ENCODE measurements around the gene NLRP14.

Gene NLRP14, protein sequence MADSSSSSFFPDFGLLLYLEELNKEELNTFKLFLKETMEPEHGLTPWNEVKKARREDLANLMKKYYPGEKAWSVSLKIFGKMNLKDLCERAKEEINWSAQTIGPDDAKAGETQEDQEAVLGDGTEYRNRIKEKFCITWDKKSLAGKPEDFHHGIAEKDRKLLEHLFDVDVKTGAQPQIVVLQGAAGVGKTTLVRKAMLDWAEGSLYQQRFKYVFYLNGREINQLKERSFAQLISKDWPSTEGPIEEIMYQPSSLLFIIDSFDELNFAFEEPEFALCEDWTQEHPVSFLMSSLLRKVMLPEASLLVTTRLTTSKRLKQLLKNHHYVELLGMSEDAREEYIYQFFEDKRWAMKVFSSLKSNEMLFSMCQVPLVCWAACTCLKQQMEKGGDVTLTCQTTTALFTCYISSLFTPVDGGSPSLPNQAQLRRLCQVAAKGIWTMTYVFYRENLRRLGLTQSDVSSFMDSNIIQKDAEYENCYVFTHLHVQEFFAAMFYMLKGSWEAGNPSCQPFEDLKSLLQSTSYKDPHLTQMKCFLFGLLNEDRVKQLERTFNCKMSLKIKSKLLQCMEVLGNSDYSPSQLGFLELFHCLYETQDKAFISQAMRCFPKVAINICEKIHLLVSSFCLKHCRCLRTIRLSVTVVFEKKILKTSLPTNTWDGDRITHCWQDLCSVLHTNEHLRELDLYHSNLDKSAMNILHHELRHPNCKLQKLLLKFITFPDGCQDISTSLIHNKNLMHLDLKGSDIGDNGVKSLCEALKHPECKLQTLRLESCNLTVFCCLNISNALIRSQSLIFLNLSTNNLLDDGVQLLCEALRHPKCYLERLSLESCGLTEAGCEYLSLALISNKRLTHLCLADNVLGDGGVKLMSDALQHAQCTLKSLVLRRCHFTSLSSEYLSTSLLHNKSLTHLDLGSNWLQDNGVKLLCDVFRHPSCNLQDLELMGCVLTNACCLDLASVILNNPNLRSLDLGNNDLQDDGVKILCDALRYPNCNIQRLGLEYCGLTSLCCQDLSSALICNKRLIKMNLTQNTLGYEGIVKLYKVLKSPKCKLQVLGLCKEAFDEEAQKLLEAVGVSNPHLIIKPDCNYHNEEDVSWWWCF

GRCh38 chr11:7020183-7020917, at the start of gene NLRP14, which contains the start of gene ZNF214:
Gene NLRP14, plus strand, starts transcription at chr11:7020479. Its CDS starts 18,108 bp downstream, at chr11:7038587.
Gene ZNF214, minus strand, starts transcription at chr11:7020346. Its CDS starts 17,511 bp downstream, at chr11:7002835.
- peak; percentile 71 for DNase-seq

- DNase-seq: no peak
Measured at GRCh38 chr11:6979365-6979764, 40.9 kb upstream of the NLRP14 start.

- no peak for DNase-seq
Measured at GRCh38 chr11:6986487-6986886, 33.8 kb upstream of the NLRP14 start.

DNA sequence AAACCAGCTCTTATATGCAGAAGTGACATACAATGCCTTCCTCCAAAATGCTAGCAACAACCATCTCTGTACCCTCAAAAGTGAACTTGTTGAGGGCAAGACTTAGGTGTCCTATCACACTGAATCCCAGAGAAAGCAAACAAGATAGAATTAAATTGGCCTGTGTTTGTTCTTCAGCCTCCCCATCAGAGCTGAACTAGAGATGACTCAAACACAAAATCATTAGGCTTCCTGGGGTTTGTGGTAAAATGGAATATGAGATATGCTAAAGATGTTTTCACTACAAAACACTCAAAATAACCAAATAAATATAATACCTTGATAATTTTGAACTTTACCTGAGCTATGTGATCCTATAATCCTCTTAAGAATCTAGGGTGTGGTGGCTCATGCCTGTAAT, 31.8 kb upstream of the NLRP14 start:
- no peak for DNase-seq

GRCh38 chr11:6991227-6991626, 29.1 kb upstream of the NLRP14 start:
- DNase-seq: no peak

DNA sequence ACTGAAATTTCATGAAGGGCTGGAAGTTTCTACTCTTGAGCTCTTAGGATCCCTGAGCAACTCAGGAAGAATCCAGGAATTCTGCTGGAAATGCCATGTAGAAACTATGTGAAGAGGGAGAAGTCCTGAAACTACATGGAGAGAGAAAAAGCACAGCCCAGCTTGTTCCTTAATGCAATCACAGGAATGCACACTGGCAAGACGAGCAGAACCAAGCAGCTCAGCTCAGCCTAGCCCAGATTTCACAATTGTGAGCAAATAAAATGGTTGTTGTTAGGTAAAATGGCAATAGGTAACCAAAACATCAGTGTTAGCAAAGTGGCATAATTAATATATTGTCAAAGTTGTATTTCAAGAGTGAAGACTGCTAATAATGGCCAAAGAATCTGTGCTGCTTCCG, 28.3 kb upstream of the NLRP14 start:
- no peak for DNase-seq

- DNase-seq: no peak
Measured at GRCh38 chr11:6992457-6993417, 27.5 kb upstream of the NLRP14 start.

DNA sequence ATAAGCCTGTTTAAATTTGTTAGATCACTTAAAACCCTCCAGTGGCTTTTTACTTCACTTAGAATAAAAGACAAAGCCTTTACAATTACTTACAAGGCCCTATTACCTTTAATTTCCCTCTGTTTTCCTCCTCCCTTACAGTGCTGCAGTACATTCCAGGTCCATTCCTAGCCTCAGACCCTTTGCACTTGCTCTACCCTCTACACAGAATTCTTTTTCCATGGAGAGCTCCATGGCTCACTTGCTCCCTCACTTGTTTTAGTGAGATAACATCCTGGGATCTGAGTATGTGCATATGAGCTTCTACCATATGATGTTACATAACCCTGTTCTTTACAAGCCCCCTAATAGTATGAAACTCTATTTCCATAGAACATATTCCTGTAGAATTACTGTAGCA, 24.6 kb upstream of the NLRP14 start:
- no peak for DNase-seq

GRCh38 chr11:7004482-7004881, 15.8 kb upstream of the NLRP14 start:
- DNase-seq: no peak

DNA sequence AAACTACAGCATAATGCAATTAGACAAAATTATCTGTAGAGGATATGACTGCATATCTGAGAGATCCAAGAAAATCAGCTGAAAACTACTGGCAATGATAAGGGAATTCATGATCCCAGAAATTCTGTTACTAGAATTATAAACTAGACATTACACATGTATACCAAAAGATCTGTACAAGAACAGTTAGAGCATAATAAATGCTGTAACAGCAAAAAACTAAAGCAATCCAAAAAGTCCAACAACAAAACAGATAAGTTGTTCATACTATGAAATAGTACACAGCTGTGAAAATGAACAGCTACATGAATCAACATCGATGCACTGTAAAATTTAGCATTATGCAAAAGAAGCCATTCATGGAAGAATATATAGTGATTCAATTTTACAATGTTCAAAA, 6.2 kb upstream of the NLRP14 start:
- no peak for DNase-seq

DNA sequence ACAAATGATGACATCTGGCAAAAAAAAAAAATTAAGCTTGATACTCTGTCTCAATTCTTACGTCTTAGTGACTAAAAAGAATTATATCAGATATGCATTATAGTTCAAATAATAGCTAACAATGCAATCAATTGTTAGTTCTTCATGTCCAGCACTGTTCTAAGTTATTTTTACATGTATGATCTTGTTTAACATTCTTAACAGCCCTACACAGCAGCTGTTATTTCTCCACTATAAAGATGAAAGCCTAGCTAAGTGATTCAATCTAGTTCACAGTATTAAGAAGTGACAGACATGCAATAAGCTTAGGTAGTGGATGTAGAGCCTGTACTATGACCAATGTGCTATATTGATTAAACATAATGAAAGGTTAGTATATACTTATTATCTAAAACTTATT, 4.3 kb upstream of the NLRP14 start:
- DNase-seq: no peak

GRCh38 chr11:7019500-7020182, 638 bp upstream of the NLRP14 start:
- DNase-seq: no peak

- DNase-seq: no peak
Measured at GRCh38 chr11:7021318-7021717, 1.0 kb downstream of the NLRP14 start.

- no peak for DNase-seq
Measured at GRCh38 chr11:7028141-7028540, 7.9 kb downstream of the NLRP14 start.

DNA sequence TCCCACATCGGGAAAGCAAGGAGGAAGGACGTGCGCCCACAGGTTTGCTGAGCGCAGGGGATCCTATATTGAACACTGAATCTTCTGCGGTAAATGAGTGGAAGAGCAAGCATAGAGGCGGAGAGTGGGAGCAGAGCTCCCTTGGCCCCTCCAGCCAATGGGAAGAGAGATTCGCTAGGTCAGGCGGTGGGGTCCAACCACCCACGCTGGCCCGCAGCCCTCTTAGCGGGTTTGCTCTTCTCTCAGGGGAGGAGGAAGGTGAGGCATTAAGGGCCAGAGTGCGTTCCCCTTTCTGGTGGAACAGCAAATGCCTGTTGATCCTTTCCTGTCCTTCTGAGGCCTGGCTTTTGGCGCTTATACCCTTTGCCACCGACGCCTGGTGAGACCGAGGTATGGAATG, 10.6 kb downstream of the NLRP14 start:
- DNase-seq: no peak

- DNase-seq: peak; percentile 3
Measured at GRCh38 chr11:7031471-7031871, 11.2 kb downstream of the NLRP14 start.

DNA sequence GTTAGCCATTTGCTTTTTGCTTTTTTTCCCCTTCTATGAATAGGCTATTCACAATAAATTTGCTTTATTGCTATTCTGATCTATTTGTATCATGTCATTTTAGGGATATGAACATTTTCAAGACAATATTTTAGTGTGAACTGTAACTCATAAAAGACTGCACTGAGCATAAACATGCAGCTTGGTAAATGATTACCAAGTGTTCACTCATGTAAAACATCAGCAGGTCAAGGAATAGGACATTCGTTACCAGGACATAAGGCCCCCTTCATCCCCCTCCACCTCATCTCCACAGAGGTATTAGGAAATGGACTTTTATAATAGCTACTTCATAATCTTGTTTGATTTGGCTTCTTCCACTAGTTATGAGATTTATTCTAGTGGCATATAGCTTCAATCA, 12.4 kb downstream of the NLRP14 start:
- no peak for DNase-seq

GRCh38 chr11:7034019-7034418, 13.7 kb downstream of the NLRP14 start:
- no peak for DNase-seq

GRCh38 chr11:7046474-7047175, 26.3 kb downstream of the NLRP14 start:
- no peak for DNase-seq

- DNase-seq: no peak
Measured at GRCh38 chr11:7050191-7050590, 29.9 kb downstream of the NLRP14 start.
